Iris pigment epithelial cell (primary cell): ENCODE results near the gene RMP24.

ENCODE experiments used
- DNase-seq: peaks from one replicate; pipeline ENCODE4 v3.0.0-alpha.2; 2011; ENCODE audit warnings: low read depth

RMP24 gene

DNA sequence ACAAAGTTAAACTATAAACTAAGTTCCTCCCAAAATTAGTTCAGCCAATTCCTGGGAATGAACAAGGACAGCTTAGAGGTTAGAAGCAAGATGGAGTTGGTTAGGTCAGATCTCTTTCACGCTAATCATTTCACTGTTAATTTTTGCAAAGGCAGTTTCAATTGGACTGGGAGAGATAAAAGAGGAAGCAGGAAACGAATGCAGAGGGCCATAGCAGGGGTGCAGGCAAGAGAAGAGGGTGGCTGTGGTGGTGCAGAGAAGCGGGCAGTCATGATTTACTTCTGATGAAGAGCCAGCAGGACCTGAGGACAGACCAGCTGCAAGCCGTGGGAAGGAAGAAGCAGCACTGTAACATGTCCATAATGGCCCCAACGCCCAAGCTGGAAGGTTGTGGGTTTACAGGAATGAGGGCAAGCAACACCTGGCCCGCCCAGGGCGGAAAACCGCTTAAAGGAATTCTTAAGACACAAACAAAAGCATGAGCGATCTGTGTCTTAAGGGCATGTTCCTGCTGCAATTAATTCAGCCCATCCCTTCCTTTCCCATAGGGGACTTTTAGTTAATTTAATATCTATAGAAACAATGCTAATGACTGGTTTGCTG, 4.1 kb upstream of the RMP24 start:
- no peak for DNase-seq

DNA sequence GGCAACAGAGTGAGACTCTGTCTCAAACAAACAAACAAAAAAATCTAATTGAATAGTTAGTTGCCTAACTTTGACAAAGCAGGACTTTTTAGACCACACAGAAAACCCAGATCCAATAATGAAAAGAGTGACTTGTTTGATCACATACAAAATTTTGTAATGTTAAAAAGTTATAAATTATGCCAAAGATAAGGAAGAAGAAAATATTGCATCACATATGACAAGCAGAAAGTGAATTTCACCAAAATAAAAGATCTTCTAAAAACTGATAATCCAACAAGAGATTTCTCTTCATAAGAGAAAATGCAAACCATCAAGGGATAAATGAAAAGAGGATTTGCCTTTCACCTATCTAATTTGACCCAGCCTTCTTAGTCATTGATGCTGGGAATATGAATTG, 2.8 kb upstream of the RMP24 start:
- DNase-seq, result no peak

DNA sequence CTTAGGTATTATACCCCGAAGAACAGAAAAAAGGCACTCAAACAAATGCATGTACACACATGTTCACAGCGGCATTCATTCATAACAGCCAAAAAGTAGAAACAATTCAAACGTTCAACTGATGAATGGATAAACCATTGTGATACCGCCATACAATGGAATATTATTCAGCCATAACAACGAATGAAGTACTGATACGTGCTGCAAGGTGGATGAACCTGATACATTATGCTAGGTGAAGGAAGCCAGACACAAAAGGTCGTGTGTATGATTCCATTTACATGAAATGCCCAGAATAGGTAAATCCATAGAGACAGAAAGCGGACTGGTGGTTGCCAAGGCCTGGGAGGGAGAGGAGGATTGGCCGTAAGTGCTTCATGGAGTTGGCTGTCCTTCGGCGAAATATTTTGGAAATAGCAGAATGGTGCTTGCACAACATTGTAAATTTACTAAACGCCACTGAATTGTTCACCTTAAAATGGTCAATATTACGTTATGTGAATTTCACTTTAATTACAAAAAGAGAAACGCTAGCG, 750 bp upstream of the RMP24 start:
- no peak for DNase-seq

DNA sequence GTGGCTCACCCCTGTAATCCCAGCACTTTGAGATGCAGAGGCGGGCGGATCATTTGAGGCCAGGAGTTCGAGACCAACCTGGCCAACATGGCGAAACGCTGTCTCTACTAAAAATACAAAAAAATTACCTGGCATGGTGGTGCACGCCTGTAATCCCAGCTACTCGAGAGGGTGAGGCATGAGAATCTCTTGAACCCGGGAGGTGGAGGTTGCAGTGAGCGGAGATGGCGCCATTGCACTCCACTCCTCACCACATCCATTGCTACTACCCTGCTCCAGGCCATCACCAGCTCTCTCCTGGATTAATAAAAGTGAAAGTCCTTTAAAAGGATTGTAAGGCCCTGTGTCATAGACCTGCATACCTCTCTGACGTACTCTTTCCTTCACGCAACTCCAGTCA, 1.2 kb downstream of the RMP24 start:
- no peak for DNase-seq

DNA sequence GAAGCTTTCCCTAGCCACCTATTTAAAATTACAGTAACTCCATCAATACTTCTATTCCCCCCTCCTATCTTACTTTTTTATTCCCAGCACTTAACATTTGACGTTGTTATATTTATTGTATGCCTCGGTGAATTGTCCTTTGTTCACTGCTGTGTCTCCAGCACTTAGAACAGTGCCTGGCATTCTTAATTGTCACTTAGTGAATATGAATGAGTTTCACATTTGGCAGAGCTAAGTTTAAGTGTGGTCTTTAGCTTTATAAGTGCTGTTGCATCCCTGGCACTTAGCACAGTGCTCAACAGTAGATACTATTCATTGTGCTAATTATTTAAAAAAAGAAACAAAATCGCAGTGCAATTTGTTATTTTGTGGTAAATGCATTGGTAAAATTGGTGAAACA, 1.7 kb downstream of the RMP24 start:
- DNase-seq, result no peak

DNA sequence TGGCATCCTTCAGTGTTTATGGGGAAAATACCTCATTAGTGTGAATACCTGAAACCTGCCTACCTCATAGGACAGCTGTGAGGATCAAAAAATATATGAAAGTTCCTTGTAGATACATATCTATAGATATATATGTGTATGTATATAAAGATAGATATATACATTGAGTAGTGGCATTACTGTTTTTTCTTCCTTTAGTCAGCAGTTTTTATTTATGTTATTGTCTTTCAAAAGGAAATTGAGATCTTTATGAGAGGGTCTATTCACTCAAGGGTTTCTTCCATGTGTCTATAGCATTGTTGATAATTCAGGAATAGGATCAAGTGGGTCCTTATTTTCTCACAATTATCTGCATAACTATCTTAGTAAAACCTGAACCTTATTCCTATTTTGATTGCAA, 6.6 kb downstream of the RMP24 start:
- no peak for DNase-seq

DNA sequence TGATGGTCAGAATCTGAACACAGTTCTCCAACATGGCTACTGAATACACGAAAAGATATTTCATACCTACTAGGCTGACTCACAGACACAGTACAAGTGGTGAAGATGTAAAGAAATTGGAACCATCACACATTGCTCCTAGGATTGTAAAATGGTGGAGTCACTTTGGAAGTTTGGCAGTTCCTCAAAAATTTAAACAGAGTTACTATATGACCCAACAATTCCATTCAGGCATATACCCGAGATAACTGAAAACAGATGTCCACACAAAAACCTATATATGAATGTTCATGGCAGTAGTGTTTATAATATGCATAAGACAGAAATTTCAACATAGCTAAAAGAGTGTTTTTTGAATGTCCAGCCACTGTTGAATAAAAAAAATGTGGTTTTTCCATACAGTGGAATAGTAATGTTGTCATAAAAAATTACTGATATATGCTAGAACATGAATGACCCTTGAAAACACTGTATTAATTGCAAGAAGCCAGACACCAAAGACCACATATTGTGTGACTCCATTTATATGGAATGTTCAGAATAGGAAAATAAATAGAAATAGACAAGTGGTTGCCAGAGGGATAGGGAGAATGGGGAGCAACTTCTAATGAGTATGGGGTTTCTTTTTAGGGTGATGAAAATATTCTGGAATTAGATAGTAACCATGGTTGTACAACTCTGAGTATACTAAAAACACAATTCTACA, 10.1 kb downstream of the RMP24 start:
- DNase-seq, result peak; percentile 69

DNA sequence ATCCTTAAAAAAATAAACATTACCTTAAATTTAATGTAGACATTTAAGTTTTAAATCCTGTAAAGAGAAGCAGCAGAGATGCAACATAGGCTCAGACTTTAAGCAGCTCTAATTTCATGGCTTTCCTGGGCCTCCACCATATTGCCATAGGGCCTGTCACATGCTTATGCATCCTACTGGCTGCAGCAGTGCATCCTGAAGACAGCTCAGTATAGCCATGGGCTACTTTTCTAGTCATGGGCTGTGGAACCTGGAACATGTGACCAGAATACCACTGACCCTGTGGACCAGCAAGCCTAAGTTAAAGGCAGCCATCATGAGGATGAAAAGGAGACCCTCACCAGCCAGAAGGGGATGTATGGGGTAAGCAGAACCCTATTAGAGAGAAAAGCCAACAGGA, 10.7 kb downstream of the RMP24 start:
- DNase-seq, result no peak

DNA sequence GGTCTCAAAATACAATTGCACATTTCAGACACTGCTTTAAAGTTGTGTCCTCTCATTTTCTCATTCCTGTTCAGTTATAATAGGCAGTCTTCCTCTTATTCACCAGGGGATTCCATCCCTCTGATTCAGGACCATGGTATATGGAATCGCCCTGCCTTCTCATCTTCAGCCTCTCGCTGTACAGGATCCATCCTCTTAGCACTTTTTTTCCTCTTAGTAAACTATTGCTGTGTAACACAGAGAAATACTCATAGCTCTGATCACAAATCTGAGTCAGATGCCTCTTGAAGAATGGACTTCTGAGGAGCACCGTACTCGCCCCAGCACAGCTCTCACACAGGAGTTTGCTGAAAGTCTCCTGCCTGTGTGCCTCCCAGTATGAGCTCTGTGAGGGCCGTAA, 11.3 kb downstream of the RMP24 start:
- peak; percentile 73 for DNase-seq

DNA sequence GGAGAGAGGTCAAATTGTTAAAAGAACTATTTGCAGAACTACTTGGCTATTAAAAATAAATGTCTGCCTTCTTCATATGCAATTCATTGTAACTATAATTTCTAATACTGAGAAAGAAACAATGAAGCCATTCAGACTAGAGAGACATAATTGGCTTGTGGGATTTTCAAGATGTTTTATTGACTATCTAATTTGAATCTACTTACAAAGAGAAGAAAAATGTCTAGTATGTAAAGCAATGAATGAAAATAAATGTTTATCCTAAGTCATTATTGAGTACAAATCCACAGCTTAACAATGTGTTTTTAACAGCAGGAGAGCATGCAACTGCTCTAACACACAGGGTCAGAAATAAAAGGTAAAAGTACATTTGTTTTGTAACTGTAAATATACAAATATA, 19.2 kb downstream of the RMP24 start:
- DNase-seq, result no peak

DNA sequence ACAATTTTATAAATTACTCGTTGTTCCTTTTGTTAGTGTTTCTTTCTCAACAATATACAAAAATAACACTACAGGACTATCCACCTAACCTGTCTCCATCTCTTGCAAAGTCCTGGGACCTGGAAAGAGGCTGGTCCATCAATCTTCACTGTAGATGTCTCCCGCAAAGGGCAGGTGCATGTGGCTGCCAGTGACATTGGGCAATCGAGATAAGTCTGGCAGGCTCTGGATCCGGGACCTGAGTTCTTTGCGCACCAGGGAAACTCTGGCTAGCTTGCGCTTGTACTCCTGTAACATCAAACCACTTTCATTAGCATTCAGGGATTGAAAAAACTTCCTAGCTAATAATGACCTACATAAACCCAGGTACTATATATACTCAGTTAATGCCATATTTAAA, 20.5 kb downstream of the RMP24 start:
- DNase-seq, result no peak

DNA sequence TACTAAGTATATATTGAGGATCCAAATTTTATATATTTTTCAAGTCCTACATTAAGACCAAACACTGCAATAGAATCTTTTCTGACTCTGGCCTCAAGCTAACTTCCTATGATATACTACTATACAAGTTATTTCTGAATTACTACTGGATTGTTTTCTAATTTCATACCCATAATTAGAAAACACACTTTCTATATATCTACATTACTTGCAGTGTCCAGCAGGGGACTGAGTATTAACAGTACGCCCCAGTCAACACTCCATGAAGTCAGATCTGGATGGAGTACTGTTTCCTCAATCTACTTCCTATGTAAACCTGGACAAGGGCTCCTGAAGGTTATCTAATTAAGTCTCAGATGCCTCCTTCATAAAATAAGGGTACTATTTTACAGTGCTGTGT, 26.5 kb downstream of the RMP24 start:
- peak; percentile 29 for DNase-seq

DNA sequence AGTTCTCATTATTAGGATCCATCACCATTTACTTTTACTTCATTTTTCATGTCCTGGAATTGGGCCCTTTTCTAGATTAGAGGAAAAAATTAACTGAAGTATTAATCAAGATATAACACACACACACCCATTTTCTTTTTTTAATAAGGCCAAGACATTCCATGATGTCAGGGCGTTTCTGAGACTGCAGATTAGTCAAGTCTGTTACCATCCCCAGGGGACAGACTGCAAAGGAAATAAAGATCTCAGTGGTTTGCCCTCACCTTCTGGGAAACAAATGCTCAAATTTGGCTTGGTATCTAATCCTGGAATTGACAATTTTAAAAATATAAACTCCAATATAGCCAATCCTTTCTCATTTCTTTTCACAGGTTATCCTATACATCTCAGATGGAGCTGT, 27.4 kb downstream of the RMP24 start:
- DNase-seq, result no peak

DNA sequence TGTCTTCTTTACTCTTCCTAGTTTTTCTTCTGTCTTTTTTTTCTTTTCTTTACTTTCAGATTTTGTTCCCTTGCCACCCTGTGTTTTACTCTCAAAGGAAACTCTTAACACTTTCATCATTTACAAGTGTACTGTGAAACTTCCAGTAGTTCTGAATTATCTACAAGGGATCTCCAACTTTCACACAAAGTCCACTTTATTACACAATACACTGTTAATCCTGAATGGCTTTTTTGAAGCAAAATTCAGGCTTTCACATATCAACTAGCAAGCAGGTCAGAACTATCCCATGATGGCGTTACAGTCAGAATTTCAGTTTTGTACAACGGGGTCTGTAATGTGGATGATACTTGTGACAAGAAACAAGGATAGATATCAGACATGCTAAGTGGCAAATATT, 34.5 kb downstream of the RMP24 start:
- DNase-seq, result no peak

DNA sequence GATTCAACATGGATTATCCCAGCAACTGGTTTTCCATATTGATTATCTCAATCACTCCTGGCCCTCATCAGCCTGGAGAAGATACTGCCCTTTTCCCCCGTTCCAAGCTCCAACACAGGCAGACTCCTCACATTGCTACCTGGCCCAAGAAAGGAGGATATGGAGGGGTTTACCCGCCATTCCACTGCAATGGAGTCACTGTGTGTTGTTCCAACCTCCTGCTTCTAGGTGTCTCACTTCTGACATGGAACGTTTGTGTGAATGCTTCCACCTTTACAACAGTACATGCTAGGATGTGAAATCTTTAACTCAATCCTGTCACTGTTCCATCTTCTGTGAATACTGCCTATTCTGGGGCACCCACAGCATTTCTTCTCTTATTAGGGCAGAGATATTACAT, 36.7 kb downstream of the RMP24 start:
- DNase-seq, result no peak

DNA sequence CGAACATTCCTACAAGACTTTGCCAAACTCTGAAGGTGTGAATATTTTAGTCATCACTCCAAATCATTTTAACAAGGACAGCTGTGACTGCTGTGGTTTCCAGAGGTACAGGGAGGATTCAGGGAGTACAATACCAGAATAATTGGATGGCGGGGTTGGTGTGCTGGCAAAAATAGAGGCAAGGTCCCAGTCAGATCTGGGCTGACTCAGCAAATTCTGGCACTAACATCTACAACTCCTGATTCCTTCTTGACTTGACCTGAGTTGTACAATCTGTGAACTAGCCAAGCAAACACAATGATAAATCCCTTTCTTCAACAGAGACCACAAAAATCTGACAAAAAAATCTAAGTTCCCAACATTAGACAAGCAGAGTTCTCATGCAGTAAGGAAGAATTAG, 40.4 kb downstream of the RMP24 start:
- DNase-seq, result peak; percentile 16

DNA sequence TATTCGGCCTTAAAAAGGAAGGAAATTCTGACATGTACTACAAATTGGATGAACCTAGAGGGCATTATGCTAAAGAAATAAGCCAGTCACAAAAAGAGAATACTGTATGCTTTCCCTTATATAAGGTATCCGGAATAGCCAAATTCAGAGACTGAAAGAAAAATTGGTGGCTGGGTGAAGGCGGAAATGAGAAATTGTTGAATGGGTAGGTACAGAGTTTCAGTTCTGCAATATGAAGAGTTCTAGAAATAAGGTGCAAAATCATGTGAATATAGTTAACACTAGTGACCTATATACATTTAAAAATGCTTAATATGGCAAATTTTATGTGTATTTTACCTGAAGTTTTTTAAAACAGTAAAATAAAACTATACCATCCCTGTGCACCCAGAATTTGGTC, 43.1 kb downstream of the RMP24 start:
- DNase-seq, result no peak

DNA sequence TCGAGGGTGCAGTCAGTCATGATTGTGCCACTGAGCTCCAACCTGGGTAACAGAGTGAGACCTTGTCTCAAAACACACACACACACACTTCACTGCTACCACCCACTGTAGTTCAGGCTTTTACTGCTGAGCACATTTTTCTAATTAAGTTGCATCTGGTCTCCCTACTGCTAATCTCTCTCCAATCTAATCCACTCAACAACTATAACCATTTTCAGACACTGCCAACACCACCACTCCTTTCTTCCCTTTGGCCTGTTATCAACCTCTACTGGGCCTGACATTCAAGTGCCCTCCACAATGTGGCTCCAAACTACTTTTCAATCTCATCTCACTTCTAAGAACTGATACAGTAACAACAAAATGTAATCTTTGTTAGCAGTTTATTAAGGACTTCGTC, 44.8 kb downstream of the RMP24 start:
- DNase-seq, result no peak

DNA sequence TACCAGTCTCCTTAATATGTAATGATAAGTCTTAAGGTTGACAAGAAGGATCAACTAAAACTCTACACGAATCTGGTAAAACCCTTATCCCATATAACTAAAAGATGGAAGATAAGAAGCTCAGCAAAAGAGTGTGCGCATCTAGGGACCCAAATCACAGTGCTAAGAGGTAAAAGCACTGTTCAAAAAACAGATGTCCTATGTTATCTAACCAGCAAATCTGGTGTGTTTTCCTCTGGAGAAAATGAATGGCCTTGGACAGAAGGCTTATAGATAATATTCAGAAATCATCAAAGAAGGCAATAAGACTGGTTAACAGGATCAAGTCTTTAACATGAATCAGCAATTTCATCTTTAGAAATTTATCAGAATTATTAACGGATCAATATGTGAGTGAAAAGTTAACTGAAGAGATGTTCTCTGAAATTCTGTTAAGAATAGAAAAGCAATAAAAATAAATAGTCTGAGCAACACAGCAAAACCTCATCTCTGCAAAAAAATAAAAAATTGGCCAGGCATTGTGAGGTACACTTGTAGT, 47.8 kb downstream of the RMP24 start:
- DNase-seq, result no peak

DNA sequence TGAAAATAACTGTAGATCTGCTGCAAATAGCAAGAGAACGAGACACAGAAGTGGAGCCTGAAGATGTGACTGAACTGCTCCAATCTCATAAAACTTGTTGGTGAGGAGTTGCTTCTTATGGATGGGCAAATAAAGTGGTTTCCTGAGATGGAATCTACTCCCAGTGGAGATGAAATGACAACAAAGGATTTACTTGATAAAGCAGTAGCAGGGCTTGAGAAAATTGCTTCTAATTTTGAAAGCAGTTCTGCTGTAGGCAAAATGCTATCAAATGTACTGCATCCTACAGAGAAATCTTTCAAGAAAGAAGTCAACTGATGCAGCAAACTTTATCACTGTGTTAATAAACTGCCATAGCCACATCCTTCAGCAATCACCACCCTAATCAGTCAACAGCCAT, 50.9 kb downstream of the RMP24 start:
- DNase-seq, result no peak

DNA sequence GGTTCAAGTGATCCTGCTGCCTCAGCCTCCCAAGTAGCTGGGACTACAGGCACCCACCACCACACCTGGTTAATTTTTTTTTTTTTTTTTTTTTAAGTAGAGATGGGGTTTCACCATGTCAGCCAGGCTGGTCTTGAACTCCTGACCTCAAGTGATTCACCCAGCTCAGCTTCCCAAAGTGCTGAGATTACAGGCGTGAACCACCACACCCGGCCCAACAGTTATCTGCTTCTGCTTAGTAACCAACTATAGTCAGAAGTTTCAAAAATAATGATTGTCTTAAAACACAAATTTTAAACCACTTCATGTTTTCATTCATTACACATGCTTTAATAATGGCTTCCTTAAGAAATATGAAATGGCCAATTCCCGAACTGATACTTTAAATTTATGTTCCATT, 51.8 kb downstream of the RMP24 start:
- DNase-seq, result peak; percentile 19

DNA sequence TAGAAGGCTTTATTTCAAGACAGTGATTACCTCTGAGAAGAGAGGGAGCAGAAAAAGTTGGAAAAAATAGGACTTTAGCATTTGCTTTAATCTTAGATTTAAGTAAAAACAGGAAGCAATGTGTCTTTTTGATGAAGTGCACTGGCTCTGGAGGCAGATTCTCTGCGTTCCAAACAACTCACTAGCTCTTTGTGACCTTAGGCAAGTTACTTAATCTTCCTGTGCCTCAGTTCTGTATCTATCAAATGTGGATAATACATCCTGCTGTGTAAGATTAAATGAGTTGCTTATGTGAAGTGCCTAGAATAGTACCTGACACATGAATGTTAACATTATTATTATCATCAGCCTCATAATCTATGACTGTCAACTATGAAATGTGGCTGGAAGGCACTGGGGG, 52.5 kb downstream of the RMP24 start:
- DNase-seq, result peak; percentile 52

DNA sequence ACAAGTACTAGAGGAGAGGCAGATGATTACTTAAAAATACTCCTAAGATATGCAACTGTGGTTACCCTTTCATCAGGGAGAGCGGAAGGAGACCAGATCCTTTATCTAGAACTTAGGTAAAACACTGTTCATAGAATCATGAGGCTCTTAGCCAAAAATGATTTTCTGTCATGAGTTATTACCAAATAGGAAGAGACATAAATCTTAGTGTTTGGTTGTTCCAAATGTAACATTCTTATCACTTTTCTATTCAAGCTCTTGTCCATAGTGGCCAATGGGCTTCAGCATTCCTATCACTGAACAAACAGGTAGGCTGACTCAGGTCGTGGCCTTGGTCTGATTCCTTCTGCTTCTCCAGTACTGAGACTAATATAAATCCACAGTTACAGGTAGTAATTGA, 56.4 kb downstream of the RMP24 start:
- peak; percentile 36 for DNase-seq
